ENCODE data around the gene CMTM4. TPM values are rescaled to one million over a fixed set of nuclear protein-coding genes. Genes with fewer than 3 reads are reported as not detected.

CMTM4 gene
- total and polyA plus RNA-seq, 2 of the 4 experiments (the other 2 are of a cell fraction) = 9.0 to 14.5 TPM

GRCh38 chr16:66622863-66623262 is 73.7 kb downstream of the CMTM4 start:
- ChIA-PET CTCF (interaction anchor here (0.5 kb wide), 1 partner anchor 66 kb away, joined by 4 read pairs; no protein-coding TSS in a partner anchor), POLR2A (ENCODE audit: unreplicated experiment) (no interaction called here)
- Histone ChIP-seq H3K23ac (ENCODE audit: low read depth, low read length) (no peak overlapping the region), H2BK15ac (ENCODE audit: low read depth, low read length) (no peak overlapping the region), H3K4ac (ENCODE audit: low read depth, low read length) (no peak overlapping the region), H3K4me3 (ENCODE audit: insufficient read depth, low read depth, low read length) (no peak overlapping the region), H2BK20ac (ENCODE audit: low read depth, low read length) (no peak overlapping the region), H4K8ac (ENCODE audit: low read depth in 2 of 2, low read length in 2 of 2) (no peak overlapping the region), H3K4me1 (ENCODE audit: control insufficient read depth, insufficient read depth, low read length) (peaks cover 21% of the 10 kb centered on the region), H3K9me3 (ENCODE audit: control insufficient read depth, insufficient read depth, low read length) (no peaks in the 10 kb centered on the region), H4K20me1 (ENCODE audit: insufficient read depth, low read length) (peaks cover 9% of the 10 kb centered on the region; the same call in 1 of the 2 replicates), H3K36me3 (ENCODE audit: control insufficient read depth, insufficient read depth, low read length) (no peaks in the 10 kb centered on the region), H2AFZ (replicated peaks; ENCODE audit: low read length, poor library complexity) (no peak overlapping the region), H2BK5ac (ENCODE audit: low read depth, low read length, poor library complexity, severe bottlenecking) (no peak overlapping the region), H2AK5ac (ENCODE audit: low read depth, low read length) (no peak overlapping the region), H2AK9ac (replicated peaks; ENCODE audit: low read depth, low read length, poor library complexity) (no peak overlapping the region), H3K4me2 (ENCODE audit: low read depth, low read length) (no peak overlapping the region), H4K91ac (ENCODE audit: insufficient read depth, low read depth, low read length) (no peak overlapping the region), H3K9me1 (ENCODE audit: insufficient read depth, low read length) (peaks cover 18% of the 10 kb centered on the region), H2BK120ac (ENCODE audit: low read depth, low read length) (no peak overlapping the region), H3K27me3 (ENCODE audit: control insufficient read depth, insufficient read depth, low read length) (no peaks in the 10 kb centered on the region), H3K9ac (ENCODE audit: low read depth, low read length) (no peak overlapping the region), H3K18ac (ENCODE audit: low read depth, low read length) (no peak overlapping the region), H3K56ac (ENCODE audit: extremely low read depth, insufficient read depth, low read length) (no peak overlapping the region), H3K27ac (ENCODE audit: insufficient read depth, low read length) (no peak overlapping the region), H3K79me1 (ENCODE audit: low read depth in 1 of 2, low read length in 2 of 2) (0 out of 4 replicates have a peak, but pooled peaks cover 0 to 2% of the 10 kb centered on the region in 2 experiments), H4K5ac (ENCODE audit: low read depth, low read length) (no peak overlapping the region), H3K14ac (replicated peaks; ENCODE audit: low read depth, low read length) (no peak overlapping the region)
- in situ Hi-C loops (cut with MboI; ENCODE audit: low sequenced_read_pairs) = no loop called here
- dilution Hi-C loops (cut with HindIII; ENCODE audit: low sequenced_read_pairs, unreplicated experiment) = no loop called here
- TF ChIP-seq SMC3 (IDR thresholded peaks at IDR 0.05; ENCODE audit: low read depth, low read length) (no peak), RFX5 (IDR thresholded peaks at IDR 0.05; ENCODE audit: low read depth, low read length) (no peak), BHLHE40 (IDR thresholded peaks at IDR 0.05; ENCODE audit: low read depth, low read length) (no peak), NFE2L2 (IDR thresholded peaks at IDR 0.05; ENCODE audit: low read depth, low read length) (no peak), RCOR1 (IDR thresholded peaks at IDR 0.05; ENCODE audit: insufficient replicate concordance, low read length) (no peak), RAD21 (IDR thresholded peaks at IDR 0.05; ENCODE audit: low read length) (no peak), POLR2A (IDR thresholded peaks at IDR 0.05; ENCODE audit: low read depth, low read length) (no peak), MAZ (IDR thresholded peaks at IDR 0.05; ENCODE audit: borderline replicate concordance, low read depth, low read length) (no peak), ELK1 (IDR thresholded peaks at IDR 0.05; ENCODE audit: borderline replicate concordance, low read depth, low read length) (no peak), CTCF (conservative IDR thresholded peaks at IDR 0.05; ENCODE audit: low read depth, low read length) (no peak), MAFK (IDR thresholded peaks at IDR 0.05; ENCODE audit: low read depth, low read length) (no peak), FOS (IDR thresholded peaks at IDR 0.05; ENCODE audit: low read depth, low read length) (no peak), MXI1 (IDR thresholded peaks at IDR 0.05; ENCODE audit: borderline replicate concordance, low read depth, low read length) (no peak)
- no peak for ATAC-seq (ENCODE audit: low read depth)
- no TSS peak for BruUV-seq (replicated peaks)
- DNase-seq = peak; percentile 32
- 20% methylated on average over 1 of the region's 3 CpGs; no CpG with 5 or more reads in 1 of the 2 experiments for WGBS, 2 experiments (ENCODE audit: extremely low coverage in 2 of 2, insufficient read length in 1 of 2)
- intact Hi-C loops (cut with micrococcal nuclease) = no loop called here

All from IMR-90 (cell line).